K562 (cell line): Measurements from ENCODE around the gene TENT5A. TPM values are rescaled to one million over a fixed set of nuclear protein-coding genes. Genes with fewer than 3 reads are reported as not detected.

Experiments
- ATAC-seq: fragments of 200-7000 bp; cut with Tn5 transposase; 3 replicates; pipeline ENCODE4 v1.9.1; 2020; ENCODE audit warnings: moderate library complexity
- BruUV-seq: library from RNA; stranded (reverse); fragments of 400-500 nt; replicated peaks from 2 replicates; lab custom pipeline; 2021; lab: Mats Ljungman, UMichigan
- CTCF ChIA-PET: fragments of 300-600 bp; formaldehyde crosslinking; extraction: SDS; loops from one replicate; lab custom pipeline; 2021; ENCODE audit warnings: low intra/inter-chr PET ratio; lab: Yijun Ruan, JAX
- POLR2A ChIA-PET: fragments of 300-600, 350-650 bp; sonication (Branson Sonifier 250); formaldehyde crosslinking; extraction: SDS; loops from one replicate; lab custom pipeline; 2021; ENCODE audit warnings: antibody characterized with exemption, inconsistent platforms; lab: Yijun Ruan, JAX
- DNase-seq, 4 experiments: peaks; one replicate each; pipeline versions ENCODE4 v3.0.0 to v3.0.0-alpha.2; 2011 to 2018; ENCODE audit warnings: low spot score in 3 of 4, mixed read lengths in 3 of 4; ENCODE audit errors: extremely low read depth in 1 of 4
- FAIRE-seq: peaks from 2 replicates; lab custom pipeline; 2011; peaks lifted over from hg19 to GRCh38; lab: Jason Lieb, UNC
- H2AFZ ChIP-seq: 2 replicates; pipeline ENCODE4 v1.6.0; 2011; ENCODE audit warnings: low read depth, low read length, control low read depth, inconsistent platforms
- H3K27ac ChIP-seq: fragments of 200-600 bp; 3 replicates; pipeline ENCODE4 v1.8.0; 2011; ENCODE audit warnings: low read depth, mild to moderate bottlenecking, control low read depth, inconsistent platforms, low read length, moderate library complexity, mixed read lengths; ENCODE audit errors: extremely low read depth
- H3K27me3 ChIP-seq, 2 experiments: fragments of 300-600 bp in 1 of 2; 2 replicates in 1 of 2; 3 replicates in 1 of 2; pipeline versions ENCODE4 v1.6.0 to v1.8.0; 2011; ENCODE audit warnings: inconsistent platforms in 2 of 2, low read length in 2 of 2, mild to moderate bottlenecking in 1 of 2, mixed read lengths in 1 of 2, moderate library complexity in 1 of 2; ENCODE audit not compliant: control insufficient read depth in 2 of 2, insufficient read depth in 2 of 2
- H3K36me3 ChIP-seq: fragments of 300-600 bp; 3 replicates; pipeline ENCODE4 v1.8.0; 2011; ENCODE audit warnings: mild to moderate bottlenecking, low read length, inconsistent platforms; ENCODE audit not compliant: control insufficient read depth, insufficient read depth
- H3K4me1 ChIP-seq, 2 experiments: fragments of 200-600 bp in 1 of 2; replicated peaks in 1 of 2; 2 replicates in 1 of 2; 3 replicates in 1 of 2; pipeline versions ENCODE4 v1.5.1 to v1.8.0; 2011; ENCODE audit warnings: inconsistent platforms in 2 of 2, low read length in 2 of 2, mild to moderate bottlenecking in 1 of 2, mixed read lengths in 1 of 2, moderate library complexity in 1 of 2; ENCODE audit not compliant: control insufficient read depth in 2 of 2, insufficient read depth in 2 of 2
- H3K4me2 ChIP-seq: 2 replicates; pipeline ENCODE4 v1.6.1; 2011; ENCODE audit warnings: low read length, control low read depth, inconsistent platforms, mixed read lengths; ENCODE audit not compliant: insufficient read depth
- H3K4me3 ChIP-seq: fragments of 200-600 bp; sonication (generic), shearing (Covaris generic); 2 replicates; pipeline ENCODE4 v1.5.1; 2016; ENCODE audit warnings: control low read depth, inconsistent platforms
- H3K79me2 ChIP-seq: fragments of 200-600 bp; 3 replicates; pipeline ENCODE4 v1.8.0; 2011; ENCODE audit warnings: low read length, inconsistent platforms; ENCODE audit not compliant: control insufficient read depth, insufficient read depth
- H3K9ac ChIP-seq, 2 experiments: 2 replicates each; pipeline versions ENCODE4 v1.6.0 to v1.6.1; 2011; ENCODE audit warnings: low read depth in 2 of 2, low read length in 2 of 2, control low read depth in 1 of 2, inconsistent platforms in 1 of 2, mild to moderate bottlenecking in 1 of 2, mixed read lengths in 1 of 2; ENCODE audit not compliant: insufficient read depth in 1 of 2
- H3K9me1 ChIP-seq: one replicate; pipeline ENCODE4 v1.6.0; 2011; ENCODE audit warnings: inconsistent platforms, mild to moderate bottlenecking, low read length, moderate library complexity; ENCODE audit not compliant: control insufficient read depth, insufficient read depth
- H3K9me3 ChIP-seq: replicated peaks from 2 replicates; pipeline ENCODE4 v1.5.1; 2011; ENCODE audit warnings: low read depth, low read length, inconsistent platforms; ENCODE audit not compliant: control insufficient read depth, insufficient read depth
- H4K20me1 ChIP-seq: replicated peaks from 2 replicates; pipeline ENCODE4 v1.6.1; 2011; ENCODE audit warnings: low read length, inconsistent platforms, mixed read lengths; ENCODE audit not compliant: control insufficient read depth, insufficient read depth
- CBX5 ChIP-seq: IDR thresholded peaks from 2 replicates; pipeline ENCODE4 v1.6.1; 2014; ENCODE audit warnings: low read depth, borderline replicate concordance
- DEAF1 ChIP-seq: fragments of 450-650 bp; formaldehyde crosslinking; IDR thresholded peaks from 2 replicates; pipeline ENCODE4 v1.4.0; 2020; ENCODE audit warnings: mild to moderate bottlenecking, moderate library complexity
- FOXJ3 ChIP-seq: sonication (generic); formaldehyde crosslinking; IDR thresholded peaks from 2 replicates; pipeline ENCODE4 v1.4.0; 2020; ENCODE audit warnings: mild to moderate bottlenecking, missing genetic modification reagents
- FOXM1 ChIP-seq, 2 experiments: fragments of 450-650 bp in 1 of 2; sonication (generic) in 1 of 2; formaldehyde crosslinking in 1 of 2; IDR thresholded peaks; 2 replicates each; pipeline versions ENCODE4 v1.6.1 to v1.9.0; 2017 to 2022; ENCODE audit warnings: low read depth in 2 of 2, mild to moderate bottlenecking in 2 of 2, missing genetic modification reagents in 1 of 2, moderate library complexity in 1 of 2
- HCFC1 ChIP-seq: IDR thresholded peaks from 2 replicates; pipeline ENCODE4 v1.6.1; 2012; ENCODE audit warnings: low read depth, low read length, improper control_type of control experiment
- HDAC2 ChIP-seq: fragments of 450-650 bp; IDR thresholded peaks from 2 replicates; pipeline ENCODE4 v1.6.1; 2016; ENCODE audit warnings: mild to moderate bottlenecking
- KDM1A ChIP-seq, 2 experiments: fragments of 450-650 bp; IDR thresholded peaks; 2 replicates each; pipeline ENCODE4 v1.6.1; 2016; ENCODE audit warnings: mild to moderate bottlenecking in 2 of 2
- KHSRP ChIP-seq: fragments of 450-650 bp; IDR thresholded peaks from 2 replicates; pipeline ENCODE4 v1.6.1; 2017
- KLF1 ChIP-seq: fragments of 450-650 bp; IDR thresholded peaks from 2 replicates; pipeline ENCODE4 v1.6.1; 2016; ENCODE audit warnings: missing genetic modification characterization, missing compliant biosample characterization
- KLF13 ChIP-seq: fragments of 450-650 bp; IDR thresholded peaks from 2 replicates; pipeline ENCODE4 v1.6.1; 2016; ENCODE audit warnings: missing genetic modification characterization, low read depth, mild to moderate bottlenecking, missing compliant biosample characterization, moderate library complexity, borderline replicate concordance
- NEUROD1 ChIP-seq: fragments of 150-350 bp; IDR thresholded peaks from 2 replicates; pipeline ENCODE4 v1.6.1; 2014; ENCODE audit warnings: borderline replicate concordance, low read length, low read depth; ENCODE audit not compliant: partially characterized antibody
- SP2 ChIP-seq: IDR thresholded peaks from 2 replicates; pipeline ENCODE4 v1.6.1; 2011; ENCODE audit warnings: mild to moderate bottlenecking, low read depth, low read length, moderate library complexity; ENCODE audit not compliant: poor library complexity, severe bottlenecking; ENCODE audit errors: extremely low read depth
- TAF7 ChIP-seq: fragments of 450-650 bp; IDR thresholded peaks from 2 replicates; pipeline ENCODE4 v1.6.1; 2016; ENCODE audit warnings: missing genetic modification characterization, missing compliant biosample characterization
- TRIM24 ChIP-seq, 2 experiments: fragments of 450-650 bp; IDR thresholded peaks; 2 replicates each; pipeline ENCODE4 v1.6.1; 2016
- TRIM28 ChIP-seq: fragments of 450-650 bp; IDR thresholded peaks from 2 replicates; pipeline ENCODE4 v1.6.1; 2017
- ZC3H4 ChIP-seq: sonication (generic); formaldehyde crosslinking; IDR thresholded peaks from 2 replicates; pipeline ENCODE4 v1.9.0; 2021; ENCODE audit warnings: missing genetic modification reagents, borderline replicate concordance
- ZNF277 ChIP-seq: fragments of 250-450 bp; sonication (Bioruptor Pico); IDR thresholded peaks from 2 replicates; pipeline ENCODE4 v1.8.0; 2022; ENCODE audit warnings: inconsistent platforms, mild to moderate bottlenecking, moderate library complexity, borderline replicate concordance
- ZNF586 ChIP-seq: fragments of 450-650 bp; formaldehyde crosslinking; conservative IDR thresholded peaks from 2 replicates; pipeline ENCODE4 v1.4.0; 2020; ENCODE audit warnings: mild to moderate bottlenecking, moderate library complexity
- WGBS: fragments of 100-300 bp; shearing (Covaris generic); methylation state at CpG from one replicate; pipeline ENCODE4 v1.1.6; 2016; ENCODE audit warnings: low coverage, mixed read lengths; ENCODE audit not compliant: insufficient coverage; ENCODE audit errors: missing lambda C conversion rate; 5-methylcytosine and 5-hydroxymethylcytosine counted together
- in situ Hi-C: fragments of 300-500 bp; cut with MboI; formaldehyde crosslinking; loops from 4 replicates; pipeline ENCODE4 v1.15.0; 2018; ENCODE audit warnings: inconsistent platforms, mixed read lengths
- intact Hi-C: fragments of 100-400 bp; cut with micrococcal nuclease; formaldehyde crosslinking; loops from 2 replicates; pipeline ENCODE4 v1.14.2; 2022
- polyA plus RNA-seq, 8 experiments: library from polyadenylated mRNA; depleted of rRNA in 4 of 8; stranded (reverse) in 5 of 8; unstranded in 3 of 8; fragments of >200 nt; fragmentation: Nextera tagmentation in 2 of 8; fragmentation: Illumina TruSeq in 1 of 8; extraction: Ambion mirVana in 2 of 8; extraction: Trizol in 1 of 8; gene quantifications; 2 replicates each; pipeline versions ENCODE4 v1.2.1 to v1.2.3, GENCODE V29; 2011 to 2014; ENCODE audit warnings: inconsistent platforms in 1 of 8, missing spikeins in 1 of 8
- total RNA-seq, 7 experiments: library from RNA; depleted of rRNA in 6 of 7; stranded (reverse); fragments of >200 nt in 6 of 7; fragmentation: Illumina TruSeq in 2 of 7; extraction: Trizol in 2 of 7; gene quantifications; 2 replicates each; pipeline versions ENCODE4 v1.2.1 to v1.2.3, GENCODE V29; 2011 to 2021; ENCODE audit warnings: low replicate concordance in 1 of 7
- TF ChIP-seq, protein P1 (sequence below): sonication (generic); formaldehyde crosslinking; IDR thresholded peaks from 2 replicates; pipeline ENCODE4 v1.8.0; 2022; ENCODE audit warnings: mild to moderate bottlenecking, missing genetic modification reagents, borderline replicate concordance

Gene TENT5A
- total and polyA plus RNA-seq, 9 of the 15 experiments (the other 6 are each of a cell fraction or from before 2014, with no cell fraction given) = 0.77 to 2.3 (median 1.3) TPM

- TF ChIP-seq HDAC2 = no peak
- TF ChIP-seq FOXJ3 (CRISPR knock-in tag) = no peak
- no peak for TF ChIP-seq CBX5
- no peak for TF ChIP-seq ZNF277 (CRISPR knock-in tag)
- TF ChIP-seq, all 486 proteins: peak for 0
Observed at GRCh38 chr6:81786150-81786549, 33.7 kb upstream of the TENT5A start (continued).

- POLR2A ChIA-PET = no interaction called here
- no peak for TF ChIP-seq KHSRP
- no peak for TF ChIP-seq KLF13 (tag)
- TF ChIP-seq KDM1A (IDR thresholded peaks at IDR 0.05) = no peak
- no peak for TF ChIP-seq NEUROD1
- TF ChIP-seq KLF1 (tag) = no peak
- no peak for TF ChIP-seq FOXM1 (IDR thresholded peaks at IDR 0.05; ENCODE audit: low read depth)
- no peak for TF ChIP-seq FOXM1 (CRISPR knock-in tag; IDR thresholded peaks at IDR 0.05; ENCODE audit: low read depth)
- TF ChIP-seq, protein P1, sequence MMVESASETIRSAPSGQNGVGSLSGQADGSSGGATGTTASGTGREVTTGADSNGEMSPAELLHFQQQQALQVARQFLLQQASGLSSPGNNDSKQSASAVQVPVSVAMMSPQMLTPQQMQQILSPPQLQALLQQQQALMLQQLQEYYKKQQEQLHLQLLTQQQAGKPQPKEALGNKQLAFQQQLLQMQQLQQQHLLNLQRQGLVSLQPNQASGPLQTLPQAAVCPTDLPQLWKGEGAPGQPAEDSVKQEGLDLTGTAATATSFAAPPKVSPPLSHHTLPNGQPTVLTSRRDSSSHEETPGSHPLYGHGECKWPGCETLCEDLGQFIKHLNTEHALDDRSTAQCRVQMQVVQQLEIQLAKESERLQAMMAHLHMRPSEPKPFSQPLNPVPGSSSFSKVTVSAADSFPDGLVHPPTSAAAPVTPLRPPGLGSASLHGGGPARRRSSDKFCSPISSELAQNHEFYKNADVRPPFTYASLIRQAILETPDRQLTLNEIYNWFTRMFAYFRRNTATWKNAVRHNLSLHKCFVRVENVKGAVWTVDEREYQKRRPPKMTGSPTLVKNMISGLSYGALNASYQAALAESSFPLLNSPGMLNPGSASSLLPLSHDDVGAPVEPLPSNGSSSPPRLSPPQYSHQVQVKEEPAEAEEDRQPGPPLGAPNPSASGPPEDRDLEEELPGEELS (CRISPR knock-in tag) = no peak
- TF ChIP-seq ZC3H4 = no peak
- TF ChIP-seq TAF7 = no peak
- no peak for TF ChIP-seq ZNF586
- TF ChIP-seq SP2 = no peak
- no peak for TF ChIP-seq HCFC1
- no peak for TF ChIP-seq DEAF1 (CRISPR knock-in tag)
- no peak for TF ChIP-seq TRIM24 (IDR thresholded peaks at IDR 0.05)
- no peak for TF ChIP-seq TRIM28
Observed at GRCh38 chr6:81785377-81785776, 32.9 kb upstream of the TENT5A start.

More at GRCh38 chr6:81785377-81785776, 32.9 kb upstream of the TENT5A start:
- CTCF ChIA-PET = no interaction called here
- no TSS peak for BruUV-seq
- H2AFZ ChIP-seq = no peak overlapping the region
- no peaks in the 10 kb centered on the region for H3K36me3 ChIP-seq
- no peak overlapping the region for H3K9ac ChIP-seq
- FAIRE-seq (no peak), ATAC-seq (no peak), DNase-seq (no peak)
- no peaks in the 10 kb centered on the region for H4K20me1 ChIP-seq
- H3K79me2 ChIP-seq = no peaks in the 10 kb centered on the region
- no peak overlapping the region for H3K4me3 ChIP-seq
- no peaks in the 10 kb centered on the region for H3K9me3 ChIP-seq
- in situ Hi-C loops = no loop called here
- no peak overlapping the region for H3K4me2 ChIP-seq
- H3K27me3 ChIP-seq = no peaks in the 10 kb centered on the region
- no peaks in the 10 kb centered on the region for H3K4me1 ChIP-seq
- 6% methylated on average over 2 of the region's 2 CpGs for WGBS
- intact Hi-C loops = no loop called here
- no peaks in the 10 kb centered on the region for H3K9me1 ChIP-seq
- H3K27ac ChIP-seq = no peak overlapping the region
